AG10803 (cell line): Measurements from ENCODE around the gene SHROOM1.

Source experiments
- DNase-seq: peaks from one replicate; pipeline ENCODE4 v3.0.0; 2010; ENCODE audit warnings: low read depth
- H3K4me3 ChIP-seq: 2 replicates; pipeline ENCODE4 v1.5.1; 2011; ENCODE audit warnings: mild to moderate bottlenecking, low read length, control low read depth
- CTCF ChIP-seq: conservative IDR thresholded peaks from 2 replicates; pipeline ENCODE4 v1.5.1; 2011; ENCODE audit warnings: mild to moderate bottlenecking, low read length, control low read depth, inconsistent platforms

Gene SHROOM1

GRCh38 chr5:132772291-132773070, 58.0 kb downstream of the SHROOM1 start:
- DNase-seq, result peak; percentile 41
- no peak for TF ChIP-seq CTCF
- no peak overlapping the region for H3K4me3 ChIP-seq
